SU-DHL-6 (cell line): ENCODE results near the gene GSC2.

Experiments
- H2AFZ ChIP-seq: fragments of 200-600 bp; sonication (generic); 2 replicates; pipeline ENCODE4 v1.6.1; 2014; ENCODE audit warnings: low read depth, mild to moderate bottlenecking, moderate library complexity, mixed read lengths, antibody characterized with exemption, low read length; ENCODE audit not compliant: severe bottlenecking
- H3F3A ChIP-seq: fragments of 200-600 bp; shearing (Covaris generic); 2 replicates; pipeline ENCODE4 v1.6.0; 2016; ENCODE audit warnings: antibody characterized with exemption, mild to moderate bottlenecking; ENCODE audit not compliant: insufficient read depth
- H3K27ac ChIP-seq: fragments of 200-600 bp; sonication (generic); 2 replicates; pipeline ENCODE4 v1.5.1; 2016; ENCODE audit warnings: low read depth, mild to moderate bottlenecking, low read length, moderate library complexity, mixed read lengths
- H3K27me3 ChIP-seq: fragments of 200-600 bp; sonication (generic), shearing (Covaris generic); 2 replicates; pipeline ENCODE4 v1.6.0; 2014; ENCODE audit warnings: mild to moderate bottlenecking, low read length
- H3K36me3 ChIP-seq: fragments of 200-600 bp; sonication (generic); 2 replicates; pipeline ENCODE4 v1.6.1; 2014; ENCODE audit warnings: mild to moderate bottlenecking, low read length, mixed read lengths
- H3K4me2 ChIP-seq: fragments of 300-600, 200-600 bp; shearing (Covaris generic), sonication (generic); 2 replicates; pipeline ENCODE4 v1.6.0; 2014; ENCODE audit warnings: low read length, low read depth, mild to moderate bottlenecking; ENCODE audit not compliant: poor library complexity, severe bottlenecking
- H3K4me3 ChIP-seq: fragments of 200-600 bp; sonication (generic); 2 replicates; pipeline ENCODE4 v1.5.1; 2014; ENCODE audit warnings: antibody characterized with exemption, low read length, mild to moderate bottlenecking, mixed read lengths; ENCODE audit not compliant: insufficient read depth, poor library complexity, severe bottlenecking
- H3K79me2 ChIP-seq: fragments of 200-600 bp; sonication (generic); 2 replicates; pipeline ENCODE4 v1.6.1; 2014; ENCODE audit warnings: mild to moderate bottlenecking, low read length, moderate library complexity; ENCODE audit not compliant: insufficient read depth
- H3K9ac ChIP-seq: fragments of 200-600 bp; sonication (generic); 2 replicates; pipeline ENCODE4 v1.7.0; 2014; ENCODE audit warnings: mild to moderate bottlenecking, low read length
- H3K9me2 ChIP-seq: fragments of 200-600 bp; sonication (generic); replicated peaks from 2 replicates; pipeline ENCODE4 v1.6.1; 2014; ENCODE audit warnings: low read length; ENCODE audit not compliant: insufficient read depth
- H3K9me3 ChIP-seq: fragments of 200-600 bp; sonication (generic); 2 replicates; pipeline ENCODE4 v1.6.1; 2014; ENCODE audit warnings: low read length, mixed read lengths; ENCODE audit not compliant: insufficient read depth
- H4K20me1 ChIP-seq: fragments of 200-600 bp; sonication (generic); 2 replicates; pipeline ENCODE4 v1.6.1; 2014; ENCODE audit warnings: low read depth, mild to moderate bottlenecking, antibody characterized with exemption, low read length, moderate library complexity, mixed read lengths
- EZH2phosphoT487 ChIP-seq: fragments of 200-600 bp; sonication (generic), shearing (Covaris generic); conservative IDR thresholded peaks from 2 replicates; pipeline ENCODE4 v1.6.1; 2018; ENCODE audit warnings: mild to moderate bottlenecking, antibody characterized with exemption, low read length, moderate library complexity, mixed read lengths
- TF ChIP-seq, protein P1 (sequence below): fragments of 200-600 bp; sonication (generic); IDR thresholded peaks from one replicate; pipeline ENCODE4 v1.5.1; 2017; ENCODE audit warnings: antibody characterized with exemption, mild to moderate bottlenecking, low read length, moderate library complexity; ENCODE audit not compliant: insufficient read depth, poor library complexity, severe bottlenecking

GSC2 gene

DNA sequence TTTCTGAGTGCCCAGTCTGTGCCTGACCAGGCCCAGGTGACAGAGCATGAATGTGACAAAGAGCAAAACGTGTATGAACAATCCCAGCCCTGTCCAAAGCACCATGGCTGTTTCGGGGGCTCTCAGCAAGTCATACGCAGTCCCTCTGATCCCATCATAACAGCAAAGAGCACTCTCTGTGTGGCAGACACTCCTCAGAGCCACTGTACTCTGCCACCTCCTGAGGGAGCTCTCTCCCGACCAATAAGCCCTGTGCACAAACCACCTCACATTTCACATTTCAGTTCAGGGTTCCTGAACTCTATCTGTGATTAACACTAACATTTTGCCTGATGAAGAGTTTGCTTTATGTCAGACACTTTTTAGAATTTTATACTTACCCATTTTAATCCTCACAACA lies 34.5 kb downstream of the GSC2 start:
- no peaks in the 10 kb centered on the region for H3K9me3 ChIP-seq
- H3K4me2 ChIP-seq = no peak overlapping the region
- H3K79me2 ChIP-seq = peaks cover 49% of the 10 kb centered on the region
- H2AFZ ChIP-seq = no peak overlapping the region
- H3F3A ChIP-seq = 0 out of 2 replicates have a peak, but pooled peaks cover 2% of the 10 kb centered on the region
- H3K36me3 ChIP-seq = no peaks in the 10 kb centered on the region
- no peaks in the 10 kb centered on the region for H3K27me3 ChIP-seq
- no peak overlapping the region for H3K4me3 ChIP-seq
- TF ChIP-seq, protein P1, sequence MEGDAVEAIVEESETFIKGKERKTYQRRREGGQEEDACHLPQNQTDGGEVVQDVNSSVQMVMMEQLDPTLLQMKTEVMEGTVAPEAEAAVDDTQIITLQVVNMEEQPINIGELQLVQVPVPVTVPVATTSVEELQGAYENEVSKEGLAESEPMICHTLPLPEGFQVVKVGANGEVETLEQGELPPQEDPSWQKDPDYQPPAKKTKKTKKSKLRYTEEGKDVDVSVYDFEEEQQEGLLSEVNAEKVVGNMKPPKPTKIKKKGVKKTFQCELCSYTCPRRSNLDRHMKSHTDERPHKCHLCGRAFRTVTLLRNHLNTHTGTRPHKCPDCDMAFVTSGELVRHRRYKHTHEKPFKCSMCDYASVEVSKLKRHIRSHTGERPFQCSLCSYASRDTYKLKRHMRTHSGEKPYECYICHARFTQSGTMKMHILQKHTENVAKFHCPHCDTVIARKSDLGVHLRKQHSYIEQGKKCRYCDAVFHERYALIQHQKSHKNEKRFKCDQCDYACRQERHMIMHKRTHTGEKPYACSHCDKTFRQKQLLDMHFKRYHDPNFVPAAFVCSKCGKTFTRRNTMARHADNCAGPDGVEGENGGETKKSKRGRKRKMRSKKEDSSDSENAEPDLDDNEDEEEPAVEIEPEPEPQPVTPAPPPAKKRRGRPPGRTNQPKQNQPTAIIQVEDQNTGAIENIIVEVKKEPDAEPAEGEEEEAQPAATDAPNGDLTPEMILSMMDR = no peak
- no peak for TF ChIP-seq EZH2phosphoT487
- no peak overlapping the region for H3K9ac ChIP-seq
- no peak overlapping the region for H3K27ac ChIP-seq
- H4K20me1 ChIP-seq = no peaks in the 10 kb centered on the region; the same call in 1 of the 2 replicates
- no peaks in the 10 kb centered on the region for H3K9me2 ChIP-seq

DNA sequence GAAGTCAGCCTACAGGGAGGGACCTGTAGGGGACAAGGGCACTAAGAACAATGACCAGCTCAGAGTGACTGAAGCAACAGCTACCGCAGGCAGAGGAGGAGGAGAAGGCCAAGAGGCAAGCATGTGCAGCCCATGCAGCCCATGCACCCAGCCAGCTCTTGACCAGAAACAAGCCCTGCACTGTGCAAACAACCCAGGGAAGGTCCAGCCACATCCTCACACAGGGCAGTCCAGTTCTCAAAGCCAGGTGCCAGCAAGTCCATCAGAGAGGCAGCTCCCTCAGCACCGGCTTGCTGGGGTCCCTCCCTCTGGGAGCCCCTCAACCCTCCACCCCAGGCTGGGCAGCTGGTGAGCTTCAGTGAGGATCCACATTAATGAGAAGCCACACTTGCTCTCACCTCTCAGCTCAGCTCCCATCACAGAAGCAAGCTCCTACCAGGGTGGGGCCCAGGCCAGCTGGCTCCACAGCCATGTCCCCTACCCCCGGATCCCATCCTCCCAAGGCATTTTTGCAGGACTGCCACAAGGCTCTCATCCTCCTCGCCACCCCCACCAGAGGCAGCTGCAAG lies 35.0 kb downstream of the GSC2 start:
- no peaks in the 10 kb centered on the region for H3K27me3 ChIP-seq
- no peak overlapping the region for H3K4me3 ChIP-seq
- H3K9me3 ChIP-seq = no peaks in the 10 kb centered on the region
- no peak for TF ChIP-seq EZH2phosphoT487
- TF ChIP-seq, protein P1 = no peak
- no peaks in the 10 kb centered on the region for H3K9me2 ChIP-seq
- no peaks in the 10 kb centered on the region for H3K36me3 ChIP-seq
- H2AFZ ChIP-seq = no peak overlapping the region
- no peak overlapping the region for H3K27ac ChIP-seq
- H3F3A ChIP-seq = 0 out of 2 replicates have a peak, but pooled peaks cover 2% of the 10 kb centered on the region
- no peak overlapping the region for H3K9ac ChIP-seq
- H4K20me1 ChIP-seq = no peaks in the 10 kb centered on the region; the same call in 1 of the 2 replicates
- H3K4me2 ChIP-seq = no peak overlapping the region
- peaks cover 47% of the 10 kb centered on the region for H3K79me2 ChIP-seq

DNA sequence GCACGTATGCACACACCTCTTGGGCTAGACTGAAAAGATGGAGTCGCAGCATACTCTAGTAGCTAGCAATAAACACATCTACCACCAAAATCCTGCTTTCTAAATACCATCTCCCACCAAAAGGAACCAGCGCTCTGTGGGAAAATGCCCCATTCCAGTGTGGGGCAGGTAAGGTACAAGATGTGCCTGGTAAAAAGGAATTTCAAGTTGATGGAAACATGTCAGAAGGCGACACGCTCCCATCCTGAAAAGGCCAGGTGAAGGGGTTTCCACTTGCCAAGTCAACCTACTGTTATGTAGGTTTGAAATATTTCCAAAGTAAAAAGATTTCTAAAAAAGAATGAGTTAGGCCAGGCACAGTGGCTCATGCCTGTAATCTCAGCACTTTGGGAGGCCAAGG lies 36.7 kb downstream of the GSC2 start:
- Histone ChIP-seq H4K20me1 (no peaks in the 10 kb centered on the region), H3K9me2 (no peaks in the 10 kb centered on the region)
- TF ChIP-seq, protein P1 = no peak
- TF ChIP-seq EZH2phosphoT487 = no peak

More for the DNA sequence above, 36.7 kb downstream of the GSC2 start:
- 0 out of 2 replicates have a peak, but pooled peaks cover under 1% of the 10 kb centered on the region for H3F3A ChIP-seq
- H3K9ac ChIP-seq = no peak overlapping the region
- no peak overlapping the region for H3K4me3 ChIP-seq
- peaks cover 50% of the 10 kb centered on the region for H3K79me2 ChIP-seq
- H3K9me3 ChIP-seq = no peaks in the 10 kb centered on the region
- no peak overlapping the region for H3K4me2 ChIP-seq
- no peak overlapping the region for H3K27ac ChIP-seq
- no peak overlapping the region for H2AFZ ChIP-seq
- H3K27me3 ChIP-seq = no peaks in the 10 kb centered on the region
- H3K36me3 ChIP-seq = no peaks in the 10 kb centered on the region
